Trophoblast cell (in vitro differentiated cells and primary cell): Measurements from ENCODE around the gene IREB2.

Source experiments
- DNase-seq, 2 donors: peaks; one replicate each; pipeline ENCODE4 v3.0.0-alpha.2; 2016
- H2AFZ ChIP-seq: 2 replicates; pipeline ENCODE4 v1.6.1; 2013; ENCODE audit warnings: low read length, moderate library complexity, mild to moderate bottlenecking; ENCODE audit not compliant: insufficient read depth, poor library complexity
- H2AK5ac ChIP-seq: 2 replicates; pipeline ENCODE4 v1.6.1; 2013; ENCODE audit warnings: mild to moderate bottlenecking, low read length
- H2BK120ac ChIP-seq: 2 replicates; pipeline ENCODE4 v1.6.1; 2013; ENCODE audit warnings: low read length, mild to moderate bottlenecking, moderate library complexity; ENCODE audit not compliant: insufficient read depth, poor library complexity
- H2BK12ac ChIP-seq: 2 replicates; pipeline ENCODE4 v1.6.1; 2013; ENCODE audit warnings: mild to moderate bottlenecking, low read length, moderate library complexity
- H2BK5ac ChIP-seq: 2 replicates; pipeline ENCODE4 v1.6.1; 2013; ENCODE audit warnings: low read length, low read depth, moderate library complexity, mild to moderate bottlenecking; ENCODE audit not compliant: poor library complexity
- H3K14ac ChIP-seq: 2 replicates; pipeline ENCODE4 v1.6.1; 2013; ENCODE audit warnings: mild to moderate bottlenecking, low read length
- H3K18ac ChIP-seq: 2 replicates; pipeline ENCODE4 v1.6.1; 2013; ENCODE audit warnings: mild to moderate bottlenecking, low read length
- H3K23ac ChIP-seq: 2 replicates; pipeline ENCODE4 v1.6.1; 2013; ENCODE audit warnings: low read length
- H3K27ac ChIP-seq: 2 replicates; pipeline ENCODE4 v1.5.1; 2013; ENCODE audit warnings: low read depth, mild to moderate bottlenecking, inconsistent platforms, low read length, moderate library complexity
- H3K27me3 ChIP-seq: 2 replicates; pipeline ENCODE4 v1.6.1; 2013; ENCODE audit warnings: inconsistent platforms, mild to moderate bottlenecking, low read length, moderate library complexity; ENCODE audit not compliant: insufficient read depth
- H3K36me3 ChIP-seq, 2 experiments: 1 replicate in 1 of 2; 2 replicates in 1 of 2; pipeline ENCODE4 v1.6.1; 2013; ENCODE audit warnings: low read length in 2 of 2, mild to moderate bottlenecking in 2 of 2, moderate library complexity in 1 of 2; ENCODE audit not compliant: insufficient read depth in 2 of 2, control insufficient read depth in 1 of 2
- H3K4ac ChIP-seq: 2 replicates; pipeline ENCODE4 v1.6.1; 2013; ENCODE audit warnings: low read depth, mild to moderate bottlenecking, low read length, moderate library complexity
- H3K4me1 ChIP-seq, 2 experiments: 1 replicate in 1 of 2; 2 replicates in 1 of 2; pipeline ENCODE4 v1.6.1; 2013; ENCODE audit warnings: low read length in 2 of 2, mild to moderate bottlenecking in 2 of 2, moderate library complexity in 1 of 2; ENCODE audit not compliant: insufficient read depth in 2 of 2, control insufficient read depth in 1 of 2
- H3K4me2 ChIP-seq: 2 replicates; pipeline ENCODE4 v1.6.1; 2013; ENCODE audit warnings: inconsistent platforms, mild to moderate bottlenecking, low read length, moderate library complexity
- H3K4me3 ChIP-seq: 2 replicates; pipeline ENCODE4 v1.5.1; 2013; ENCODE audit warnings: mild to moderate bottlenecking, low read depth, low read length, inconsistent platforms
- H3K79me1 ChIP-seq: one replicate; pipeline ENCODE4 v1.6.1; 2013; ENCODE audit warnings: low read length
- H3K79me2 ChIP-seq: 2 replicates; pipeline ENCODE4 v1.6.1; 2013; ENCODE audit warnings: low read length, mild to moderate bottlenecking; ENCODE audit not compliant: control insufficient read depth, insufficient read depth, poor library complexity
- H3K9ac ChIP-seq: 2 replicates; pipeline ENCODE4 v1.6.1; 2013; ENCODE audit warnings: mild to moderate bottlenecking, low read length
- H3K9me3 ChIP-seq: 2 replicates; pipeline ENCODE4 v1.6.1; 2013; ENCODE audit warnings: low read depth, mild to moderate bottlenecking, control low read depth, inconsistent platforms, low read length; ENCODE audit not compliant: insufficient read depth
- H4K12ac ChIP-seq: 2 replicates; pipeline ENCODE4 v1.6.1; 2013; ENCODE audit warnings: low read depth, mild to moderate bottlenecking, low read length, moderate library complexity
- H4K8ac ChIP-seq: 2 replicates; pipeline ENCODE4 v1.6.1; 2013; ENCODE audit warnings: low read depth, mild to moderate bottlenecking, low read length, moderate library complexity
- H4K91ac ChIP-seq: one replicate; pipeline ENCODE4 v1.6.1; 2013; ENCODE audit warnings: low read depth, mild to moderate bottlenecking, low read length, moderate library complexity
- WGBS: extraction: QIAGEN DNeasy Blood & Tissue Kit; methylation state at CpG from one replicate; pipeline ENCODE4 v1.1.7; 2013; ENCODE audit warnings: missing lambda C conversion rate; ENCODE audit not compliant: insufficient read length, insufficient coverage; ENCODE audit errors: extremely low coverage; 5-methylcytosine and 5-hydroxymethylcytosine counted together

IREB2 gene

GRCh38 chr15:78448441-78449219, 10.6 kb downstream of the IREB2 start:
- Histone ChIP-seq H3K4me3 (no peak overlapping the region), H3K36me3 (peaks cover 10 to 14% of the 10 kb centered on the region in 2 experiments), H3K9me3 (no peaks in the 10 kb centered on the region), H2AFZ (no peak overlapping the region), H3K23ac (no peak overlapping the region), H2AK5ac (no peak overlapping the region), H4K8ac (no peak overlapping the region), H3K27me3 (no peaks in the 10 kb centered on the region), H3K79me2 (peaks cover 10% of the 10 kb centered on the region), H3K79me1 (no peaks in the 10 kb centered on the region), H3K14ac (no peak overlapping the region), H3K4ac (peak overlapping the region; percentile 77), H3K18ac (no peak overlapping the region), H3K4me2 (no peak overlapping the region), H3K4me1 (peaks cover 9 to 16% of the 10 kb centered on the region in 2 experiments), H2BK5ac (no peak overlapping the region), H3K9ac (no peak overlapping the region), H4K91ac (no peak overlapping the region), H3K27ac (no peak overlapping the region), H2BK12ac (no peak overlapping the region), H2BK120ac (no peak overlapping the region), H4K12ac (no peak overlapping the region)
- DNase-seq: peak; percentile 42 to 95
- no CpG with 5 or more reads among the region's 4 CpGs for WGBS

DNA sequence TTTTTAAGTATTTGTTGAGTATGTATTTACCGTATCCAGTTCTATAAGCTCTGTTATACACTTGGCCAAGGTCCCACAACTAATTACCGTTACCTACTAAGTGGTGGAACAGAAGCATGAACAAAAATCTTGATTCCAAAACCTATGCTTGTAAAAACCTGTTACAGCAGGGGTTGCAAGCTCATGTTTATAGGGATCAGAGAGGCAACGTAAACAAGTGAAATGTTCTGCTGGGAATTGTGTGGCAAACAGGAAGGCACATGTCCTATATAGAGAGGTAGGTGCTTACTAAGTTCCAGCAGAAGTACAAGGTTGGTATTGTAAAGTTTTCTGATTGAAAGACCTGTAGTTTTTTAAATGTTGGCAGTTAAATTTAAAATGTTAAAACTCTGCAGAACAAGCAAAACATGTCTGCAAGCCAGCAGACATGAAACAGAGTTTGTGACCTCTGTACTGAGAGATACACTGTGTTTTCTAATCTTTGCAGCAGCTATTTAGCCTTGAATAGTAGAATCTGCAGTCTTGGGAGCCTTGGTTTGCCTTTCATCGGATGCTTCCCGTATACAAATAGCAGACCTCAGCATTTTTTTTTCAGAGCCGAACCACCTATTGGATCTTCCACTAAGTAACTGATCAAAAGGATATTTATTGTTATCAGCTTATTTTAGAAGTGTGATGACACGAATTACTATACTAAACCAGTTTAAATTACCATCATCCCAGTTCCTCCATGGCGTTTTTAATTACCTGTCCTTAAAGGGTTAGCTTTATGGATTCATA, 11.4 kb downstream of the IREB2 start:
- Histone ChIP-seq H3K23ac (no peak overlapping the region), H2AFZ (no peak overlapping the region), H4K12ac (no peak overlapping the region), H3K4me1 (peaks cover 7 to 11% of the 10 kb centered on the region in 2 experiments), H4K91ac (no peak overlapping the region), H3K27me3 (no peaks in the 10 kb centered on the region), H3K4me3 (no peak overlapping the region), H2AK5ac (no peak overlapping the region), H3K14ac (no peak overlapping the region), H4K8ac (no peak overlapping the region), H3K4ac (no peak overlapping the region), H3K27ac (no peak overlapping the region), H3K9ac (no peak overlapping the region), H3K79me2 (peaks cover 10% of the 10 kb centered on the region), H3K4me2 (no peak overlapping the region), H3K36me3 (peaks cover 10 to 12% of the 10 kb centered on the region in 2 experiments), H3K9me3 (no peaks in the 10 kb centered on the region), H2BK12ac (no peak overlapping the region), H2BK5ac (no peak overlapping the region), H3K18ac (no peak overlapping the region), H2BK120ac (no peak overlapping the region), H3K79me1 (no peaks in the 10 kb centered on the region)
- no CpG with 5 or more reads among the region's 8 CpGs for WGBS
- DNase-seq: no peak

- H3K79me2 ChIP-seq: peaks cover 16% of the 10 kb centered on the region
- no peak overlapping the region for H4K91ac ChIP-seq
- no peak overlapping the region for H3K18ac ChIP-seq
- no peak overlapping the region for H2AK5ac ChIP-seq
- H3K4me2 ChIP-seq: no peak overlapping the region
- no peak overlapping the region for H3K9ac ChIP-seq
- no peak overlapping the region for H2BK12ac ChIP-seq
- H2BK5ac ChIP-seq: no peak overlapping the region
- H3K36me3 ChIP-seq: peaks cover 12% of the 10 kb centered on the region in 2 experiments
- H3K4me3 ChIP-seq: no peak overlapping the region
- no peak overlapping the region for H4K8ac ChIP-seq
- no peaks in the 10 kb centered on the region for H3K79me1 ChIP-seq
- H3K14ac ChIP-seq: no peak overlapping the region
- no peak overlapping the region for H3K23ac ChIP-seq
- WGBS: no CpG with 5 or more reads among the region's 5 CpGs
- DNase-seq: no peak
- H3K9me3 ChIP-seq: no peaks in the 10 kb centered on the region
- peak overlapping the region; percentile 86 for H3K4ac ChIP-seq
- peaks cover 7 to 8% of the 10 kb centered on the region in 2 experiments for H3K4me1 ChIP-seq
- H2AFZ ChIP-seq: no peak overlapping the region
- H4K12ac ChIP-seq: no peak overlapping the region
- H3K27me3 ChIP-seq: no peaks in the 10 kb centered on the region
- no peak overlapping the region for H2BK120ac ChIP-seq
- no peak overlapping the region for H3K27ac ChIP-seq
Measured at GRCh38 chr15:78450285-78450858, 12.4 kb downstream of the IREB2 start.

DNA sequence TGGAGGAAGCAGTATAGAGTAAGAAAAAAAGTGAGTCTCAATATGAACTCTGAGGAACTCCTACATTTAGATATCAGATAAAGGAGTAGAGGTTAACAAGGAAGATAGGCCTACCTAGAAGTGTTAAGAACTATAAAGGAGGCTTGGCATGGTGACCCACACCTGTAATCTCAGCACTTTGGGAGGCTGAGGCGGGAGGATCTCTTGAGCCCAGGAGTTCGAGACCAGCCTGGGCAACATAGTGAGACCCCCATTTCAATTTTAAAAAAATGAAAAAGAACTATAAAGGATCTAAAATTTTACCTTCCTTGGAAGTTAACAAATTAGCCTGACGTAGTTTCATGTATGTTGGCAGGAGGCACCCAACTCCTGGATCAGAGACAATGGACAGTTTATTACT, 14.5 kb downstream of the IREB2 start:
- Histone ChIP-seq H3K27ac (no peak overlapping the region), H3K4me2 (no peak overlapping the region), H3K4ac (no peak overlapping the region), H2BK12ac (no peak overlapping the region), H3K36me3 (peaks cover 3 to 6% of the 10 kb centered on the region in 2 experiments), H3K9me3 (no peaks in the 10 kb centered on the region), H3K79me2 (peaks cover 12% of the 10 kb centered on the region), H3K18ac (no peak overlapping the region), H4K91ac (no peak overlapping the region), H2AFZ (no peak overlapping the region), H3K14ac (no peak overlapping the region), H2BK120ac (no peak overlapping the region), H4K12ac (no peak overlapping the region), H3K23ac (no peak overlapping the region), H2BK5ac (no peak overlapping the region), H3K4me3 (no peak overlapping the region), H3K4me1 (peaks cover 3 to 6% of the 10 kb centered on the region in 2 experiments), H4K8ac (no peak overlapping the region), H2AK5ac (no peak overlapping the region), H3K9ac (no peak overlapping the region), H3K79me1 (no peaks in the 10 kb centered on the region), H3K27me3 (no peaks in the 10 kb centered on the region)
- DNase-seq: no peak
- no CpG with 5 or more reads among the region's 3 CpGs for WGBS
